HG03575 (cell line): ENCODE results near the gene SERPINH1.

Source experiments
- ATAC-seq: cut with Tn5 transposase; IDR thresholded peaks from one replicate; pipeline ENCODE4 v1.9.1; 2021; ENCODE audit not compliant: unreplicated experiment, insufficient number of reproducible peaks, low FRiP score; ENCODE audit errors: extremely low read depth

Gene SERPINH1

DNA sequence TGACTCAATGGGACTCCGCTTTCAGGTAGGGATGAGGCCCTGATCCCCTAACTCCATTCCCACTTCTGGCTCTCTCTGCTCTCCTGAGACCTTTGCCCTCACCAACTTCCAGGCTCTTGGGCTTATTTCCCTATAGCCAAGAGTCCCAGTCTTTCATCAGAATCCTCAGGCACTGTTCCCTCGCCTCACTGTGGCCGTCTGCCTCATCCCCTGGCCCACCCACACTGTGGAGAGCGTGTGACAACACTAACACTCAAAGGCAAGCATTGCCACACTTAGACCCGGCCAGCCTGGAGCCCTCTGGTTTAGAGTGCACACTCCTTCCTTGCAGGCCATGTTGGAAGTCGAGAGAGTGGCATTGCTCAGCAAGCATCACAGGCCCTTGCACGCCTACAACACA is 27.0 kb downstream of the SERPINH1 start:
- ATAC-seq: no peak

DNA sequence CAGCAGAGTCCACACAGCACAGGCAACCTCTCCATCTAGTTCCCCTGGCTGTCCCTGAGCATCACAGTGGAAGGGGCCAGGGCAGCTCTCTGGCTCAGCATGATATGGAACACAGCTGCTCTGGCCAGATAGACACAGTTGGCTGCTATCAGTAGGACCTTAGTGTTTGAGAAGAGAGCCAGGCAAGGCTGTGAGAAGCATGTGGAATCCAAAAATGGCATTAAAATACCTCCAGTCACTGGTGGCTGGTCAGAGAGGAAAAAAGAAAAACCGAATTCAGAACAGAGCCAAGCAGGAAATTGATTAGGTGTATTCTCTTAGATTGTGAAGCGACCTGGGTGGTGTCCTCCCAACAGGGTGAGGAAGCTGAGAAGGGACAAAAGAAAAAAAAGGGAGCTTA is 27.9 kb downstream of the SERPINH1 start:
- no peak for ATAC-seq

DNA sequence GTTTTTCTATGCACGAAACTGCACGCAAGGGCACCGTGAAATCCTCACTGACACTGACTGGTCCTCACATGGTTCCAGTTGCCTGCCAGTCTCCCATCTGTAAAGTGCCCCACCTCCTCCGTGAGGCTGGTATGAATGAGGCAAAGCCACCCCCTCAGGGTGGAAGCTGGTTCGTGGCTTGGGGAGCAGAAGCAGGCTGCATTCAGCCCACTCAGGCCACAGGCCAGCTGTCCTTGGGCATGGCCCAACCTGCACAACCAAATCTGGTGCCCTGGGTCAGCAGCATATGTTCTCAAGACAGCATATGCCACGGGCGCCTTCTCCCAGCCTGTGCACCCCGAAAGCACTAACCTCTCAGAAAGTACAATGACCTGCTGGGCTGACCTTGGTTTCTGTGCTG is 29.3 kb downstream of the SERPINH1 start:
- no peak for ATAC-seq

- no peak for ATAC-seq
Measured at GRCh38 chr11:75591966-75592365, 29.9 kb downstream of the SERPINH1 start.

- ATAC-seq: no peak
Measured at GRCh38 chr11:75592715-75593114, 30.7 kb downstream of the SERPINH1 start.

GRCh38 chr11:75593286-75593915 is 31.3 kb downstream of the SERPINH1 start:
- no peak for ATAC-seq

GRCh38 chr11:75594211-75594610 is 32.2 kb downstream of the SERPINH1 start:
- ATAC-seq: no peak

- ATAC-seq: no peak
Measured at GRCh38 chr11:75595429-75595828, 33.4 kb downstream of the SERPINH1 start.

DNA sequence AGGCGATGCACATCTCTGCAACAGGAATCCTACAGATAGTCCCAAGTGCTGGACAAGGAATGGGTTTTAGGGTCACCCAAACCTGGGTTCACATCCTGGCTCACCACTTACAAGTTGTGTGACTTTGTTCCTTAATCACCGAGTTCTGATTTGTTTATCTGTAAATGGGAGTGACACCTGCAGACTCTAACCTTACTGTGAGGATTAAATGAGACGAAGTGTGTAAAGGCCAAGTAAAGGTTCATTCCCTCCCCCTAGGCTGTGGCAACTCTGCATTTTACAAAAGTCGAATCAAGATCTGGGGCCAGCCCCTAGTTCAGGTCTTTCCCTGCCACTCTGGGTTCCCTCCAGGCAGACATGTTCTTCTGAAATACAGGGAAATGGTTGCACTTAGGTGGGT is 34.9 kb downstream of the SERPINH1 start:
- ATAC-seq: no peak

DNA sequence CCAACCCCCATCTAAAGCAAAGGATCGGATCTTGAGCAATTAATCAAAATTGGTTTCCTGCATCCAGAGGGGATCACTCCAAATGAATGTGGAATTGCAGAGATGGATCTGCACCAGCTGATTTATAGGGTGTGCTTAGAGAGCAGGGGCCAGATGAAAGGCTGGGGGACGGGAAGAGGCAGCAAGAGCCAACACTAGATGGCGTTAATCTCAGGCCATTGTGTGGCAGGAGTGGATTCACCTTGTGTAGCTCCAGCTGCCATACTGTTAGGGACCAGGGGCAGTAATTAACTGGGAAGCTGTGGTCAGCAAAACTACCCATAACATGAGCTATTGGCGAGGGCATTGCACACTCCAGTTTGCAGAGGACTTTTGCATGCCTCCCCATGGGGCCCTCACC is 35.6 kb downstream of the SERPINH1 start:
- ATAC-seq: no peak

GRCh38 chr11:75598264-75598663 is 36.2 kb downstream of the SERPINH1 start:
- no peak for ATAC-seq

GRCh38 chr11:75598900-75599299 is 36.8 kb downstream of the SERPINH1 start:
- ATAC-seq: no peak

DNA sequence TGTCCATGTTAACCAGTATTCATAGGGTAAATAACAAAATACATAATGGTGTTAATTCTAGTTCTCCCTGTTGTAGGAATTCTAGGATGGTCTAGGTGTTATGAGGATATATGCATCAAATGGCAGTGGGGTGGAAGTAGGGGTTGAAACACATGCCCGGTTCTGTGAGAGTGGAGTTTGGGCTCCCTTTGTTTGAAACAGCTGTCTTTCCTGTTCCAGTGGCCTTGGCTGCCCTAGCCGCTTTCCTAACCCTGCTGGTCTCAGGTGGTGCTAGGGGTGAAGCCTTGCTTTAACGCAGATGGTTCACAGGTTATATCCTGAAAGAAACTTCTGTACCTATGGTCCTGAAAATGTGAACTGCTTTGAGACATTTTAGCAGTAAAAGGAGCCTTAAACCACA is 38.3 kb downstream of the SERPINH1 start:
- no peak for ATAC-seq

DNA sequence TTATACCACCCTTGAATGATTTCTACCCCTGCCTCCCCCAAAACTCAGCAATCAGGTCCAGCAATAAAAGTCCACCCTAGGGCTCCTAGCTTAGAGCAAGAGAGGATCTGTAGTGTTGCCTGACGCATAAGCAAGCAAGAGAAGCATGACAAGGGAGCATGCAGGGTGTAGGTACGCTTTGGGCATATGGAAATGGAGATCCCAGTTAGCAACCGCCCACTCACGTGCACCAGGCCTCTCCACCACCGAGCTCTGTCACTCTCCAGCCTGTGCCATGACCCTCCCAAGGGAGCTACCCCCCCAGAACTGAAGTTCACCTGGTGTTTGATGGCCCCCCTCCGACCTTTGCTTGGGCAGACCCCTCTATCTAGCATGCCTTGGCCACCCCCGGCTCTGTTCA is 39.4 kb downstream of the SERPINH1 start:
- no peak for ATAC-seq

- ATAC-seq: no peak
Measured at GRCh38 chr11:75602951-75603350, 40.9 kb downstream of the SERPINH1 start.

DNA sequence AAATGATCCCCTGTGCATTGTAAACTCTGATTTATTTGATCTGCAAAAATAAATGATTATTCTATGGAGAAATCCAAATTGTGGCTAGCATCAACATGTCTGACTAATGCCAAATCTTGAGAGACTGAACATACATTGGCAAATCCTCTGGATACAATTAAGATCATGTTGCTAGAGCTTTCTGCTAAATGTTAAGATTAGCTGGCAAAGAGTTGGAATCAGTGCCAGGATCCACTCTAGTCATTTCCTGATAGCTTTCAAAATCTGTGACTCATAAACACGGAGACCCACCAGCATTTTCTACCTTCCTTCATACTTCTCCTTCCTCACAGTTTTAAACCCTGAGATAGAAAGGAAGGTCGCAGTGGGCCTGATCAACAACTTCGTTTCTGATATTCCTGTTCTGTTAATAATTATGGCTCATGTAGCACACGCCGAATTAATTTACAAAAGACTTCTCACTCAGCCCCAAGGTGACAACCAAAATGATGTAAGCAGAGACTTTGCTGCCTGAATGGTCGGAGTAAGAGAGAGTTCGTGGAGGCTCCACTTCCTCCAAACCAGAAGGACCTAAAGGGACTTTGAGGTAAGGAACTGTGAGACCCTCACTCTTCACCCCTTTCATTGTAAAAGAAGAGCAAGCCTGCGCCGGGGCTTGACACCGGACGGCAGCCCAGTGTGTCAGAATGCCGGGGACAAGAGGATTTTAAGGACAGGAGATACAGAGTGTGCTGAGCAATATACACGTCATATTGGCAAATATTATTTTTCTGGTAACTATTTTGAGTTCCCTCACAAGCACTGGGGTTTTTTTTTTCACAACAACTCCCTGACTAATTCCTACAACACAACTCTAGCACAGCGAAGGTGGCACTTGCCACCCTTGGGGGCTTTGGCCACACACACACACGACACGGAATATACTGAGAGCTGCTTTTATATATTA is 42.0 kb downstream of the SERPINH1 start:
- no peak for ATAC-seq

DNA sequence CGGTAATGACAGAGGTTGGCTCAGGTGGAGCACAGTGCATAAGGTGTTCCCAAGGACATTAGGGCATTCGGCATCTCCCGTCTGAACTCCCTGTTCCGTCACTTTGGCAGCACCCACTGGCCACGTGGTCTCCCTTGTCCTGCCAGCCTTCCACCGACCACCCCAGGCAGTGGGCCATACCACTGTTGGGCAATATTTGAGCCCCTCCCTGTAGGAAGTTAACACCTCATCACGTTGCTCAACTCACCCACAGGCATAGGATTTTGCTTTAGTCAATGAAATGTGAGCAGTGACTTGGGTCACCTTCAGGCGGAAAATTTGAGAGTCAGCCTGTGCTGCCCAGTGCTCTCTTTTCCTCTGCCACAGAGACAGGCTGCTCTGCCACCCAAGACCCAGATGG is 44.0 kb downstream of the SERPINH1 start:
- ATAC-seq: no peak

DNA sequence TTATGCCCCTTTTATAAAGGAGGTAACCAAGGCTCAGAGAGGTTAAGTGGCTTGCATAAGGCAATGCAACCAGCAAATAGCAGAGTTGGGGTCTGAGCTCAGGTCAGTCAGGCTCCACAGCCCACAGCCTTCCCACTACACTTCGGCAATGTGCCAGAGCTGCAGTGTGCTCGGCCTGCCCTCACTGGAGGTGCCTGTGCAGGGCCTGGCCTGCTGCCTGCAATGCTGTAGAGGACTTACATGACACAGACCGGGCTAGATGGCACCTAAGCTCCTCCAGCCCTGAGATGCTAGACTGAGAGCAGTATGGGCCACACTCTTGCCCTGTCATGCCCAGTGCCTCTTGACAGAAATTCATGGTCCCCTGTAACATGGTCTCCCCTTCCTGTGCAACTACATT is 49.8 kb downstream of the SERPINH1 start:
- ATAC-seq: no peak

GRCh38 chr11:75615751-75616150 is 53.7 kb downstream of the SERPINH1 start:
- ATAC-seq: no peak

- ATAC-seq: no peak
Measured at GRCh38 chr11:75616281-75616680, 54.2 kb downstream of the SERPINH1 start.
